HL-60 (cell line): ENCODE measurements around the gene FERMT3.
A peak's percentile ranks its signal among the peaks of the same experiment; 100 is the strongest.

Source experiments
- DNase-seq, 2 experiments: peaks; one replicate each; pipeline ENCODE4 v3.0.0-alpha.2; 2010 to 2020; ENCODE audit warnings: low read depth in 1 of 2, low spot score in 1 of 2
- H3K27ac ChIP-seq: fragments of 250-450 bp; sonication (Bioruptor Pico); replicated peaks from 2 replicates; pipeline ENCODE4 v1.5.1; 2020; ENCODE audit warnings: mild to moderate bottlenecking, moderate library complexity
- H3K27me3 ChIP-seq: fragments of 250-450 bp; sonication (Bioruptor Pico); 2 replicates; pipeline ENCODE4 v1.5.1; 2021; ENCODE audit warnings: mild to moderate bottlenecking, moderate library complexity; ENCODE audit not compliant: insufficient read depth, poor library complexity, severe bottlenecking
- H3K4me3 ChIP-seq: replicated peaks from 2 replicates; pipeline ENCODE4 v1.5.1; 2011; ENCODE audit warnings: mild to moderate bottlenecking, control low read depth, low read length; ENCODE audit not compliant: insufficient read depth
- CTCF ChIP-seq: IDR thresholded peaks from one replicate; pipeline ENCODE4 v1.5.1; 2011; ENCODE audit warnings: low read length, control low read depth, inconsistent platforms; ENCODE audit not compliant: insufficient read depth
- GABPA ChIP-seq: IDR thresholded peaks from 2 replicates; pipeline ENCODE4 v1.6.1; 2012; ENCODE audit warnings: low read depth
- POLR2AphosphoS5 ChIP-seq: IDR thresholded peaks from 2 replicates; pipeline ENCODE4 v1.6.1; 2012; ENCODE audit warnings: low read depth
- REST ChIP-seq: IDR thresholded peaks from 2 replicates; pipeline ENCODE4 v1.6.1; 2012; ENCODE audit warnings: low read depth; ENCODE audit not compliant: insufficient replicate concordance
- SPI1 ChIP-seq: IDR thresholded peaks from 2 replicates; pipeline ENCODE4 v1.6.1; 2012; ENCODE audit warnings: low read depth, mild to moderate bottlenecking, borderline replicate concordance

FERMT3 gene

GRCh38 chr11:64226507-64227051 is 20.1 kb downstream of the FERMT3 start:
- Histone ChIP-seq H3K27me3 (no peaks in the 10 kb centered on the region), H3K4me3 (peak overlapping the region; percentile 71), H3K27ac (peak overlapping the region; percentile 78)
- peak; percentile 78 to 80 for DNase-seq
- TF ChIP-seq GABPA (no peak), SPI1 (no peak), CTCF (no peak), POLR2AphosphoS5 (no peak), REST (no peak)

- TF ChIP-seq SPI1 (no peak), REST (no peak), GABPA (no peak), CTCF (no peak), POLR2AphosphoS5 (no peak)
- H3K27ac ChIP-seq, result no peak overlapping the region
- H3K27me3 ChIP-seq, result no peaks in the 10 kb centered on the region
- peak overlapping the region; percentile 71 for H3K4me3 ChIP-seq
- DNase-seq, result no peak
Observed at GRCh38 chr11:64227405-64227956, 21.0 kb downstream of the FERMT3 start.

GRCh38 chr11:64229090-64229743 is 22.7 kb downstream of the FERMT3 start:
- Histone ChIP-seq H3K4me3 (no peak overlapping the region), H3K27ac (no peak overlapping the region), H3K27me3 (no peaks in the 10 kb centered on the region)
- TF ChIP-seq SPI1, result no peak
- no peak for TF ChIP-seq POLR2AphosphoS5
- TF ChIP-seq GABPA, result no peak
- TF ChIP-seq CTCF, result no peak
- TF ChIP-seq REST, result no peak
- no peak for DNase-seq
